K562 (cell line): ENCODE measurements around the gene SLC25A45.

ENCODE experiments used
- TBL1XR1 ChIP-seq, 2 experiments: IDR thresholded peaks; 2 replicates each; pipeline ENCODE4 v1.6.1; 2012; ENCODE audit warnings: improper control_type of control experiment in 2 of 2, low read length in 2 of 2, mild to moderate bottlenecking in 1 of 2
- ZBTB1 ChIP-seq: sonication (generic); formaldehyde crosslinking; IDR thresholded peaks from 2 replicates; pipeline ENCODE4 v1.8.1; 2023; ENCODE audit warnings: missing genetic modification reagents, low read depth, mild to moderate bottlenecking, borderline replicate concordance

- no peak for TF ChIP-seq TBL1XR1 (IDR thresholded peaks at IDR 0.05; ENCODE audit: low read length in 2 of 2)
- TF ChIP-seq ZBTB1 (CRISPR knock-in tag) = no peak
Measured at GRCh38 chr11:65363770-65364169, 18.7 kb downstream of the SLC25A45 start.
